ENCODE results near the gene METTL26. TPM values are rescaled to one million over a fixed set of nuclear protein-coding genes. Genes with fewer than 3 reads are reported as not detected.

METTL26 gene
- total and polyA plus RNA-seq, 2 of the 8 experiments (the other 6 are each of a cell fraction or from before 2014, with no cell fraction given), result 100 to 186 TPM

DNA sequence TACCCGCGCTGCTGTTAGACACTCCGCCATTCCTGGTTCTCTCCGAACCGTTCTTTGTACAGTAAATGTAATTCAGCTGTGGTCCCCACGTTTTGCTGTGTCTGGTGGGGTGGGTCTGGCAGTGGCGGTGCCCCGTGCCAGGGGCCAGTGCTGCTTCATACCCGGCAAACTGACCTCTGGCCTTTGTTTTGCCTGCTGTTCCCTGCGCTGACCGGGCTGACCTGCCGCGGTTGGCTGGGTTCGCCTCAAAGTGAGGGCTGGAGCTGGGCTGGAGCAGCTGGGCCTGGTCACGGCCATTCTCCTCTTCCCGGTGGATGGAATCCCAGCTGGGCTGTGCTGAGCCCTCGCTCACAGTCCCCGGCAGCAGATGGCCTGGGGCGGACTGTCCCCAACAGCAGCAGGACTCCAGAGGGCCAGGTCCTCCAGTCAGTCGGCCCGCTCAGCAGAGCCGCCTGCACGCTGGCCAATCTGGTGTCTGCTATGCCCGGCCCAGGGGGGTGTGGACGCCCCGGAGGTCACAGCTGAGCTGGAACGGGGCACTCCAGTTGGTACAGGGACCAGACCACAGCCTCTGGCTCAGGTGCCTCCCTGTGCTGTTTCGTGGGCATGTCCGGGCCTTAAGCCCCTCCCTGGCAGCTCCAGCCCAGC, 6.8 kb downstream of the METTL26 start:
- peak overlapping the region; percentile 64; the same call in 1 of the 2 replicates for H3K27ac ChIP-seq (ENCODE audit: low read depth, low read length)
- DNase-seq (ENCODE audit: low read depth in 1 of 2, low spot score in 2 of 2), result no peak
- no peak for FAIRE-seq

More for the DNA sequence above, 6.8 kb downstream of the METTL26 start:
- Histone ChIP-seq H2BK15ac (ENCODE audit: low read length) (no peak overlapping the region), H3K36me3 (ENCODE audit: control insufficient read depth in 2 of 4, insufficient read depth in 4 of 4, low read length in 3 of 4) (peaks cover 0 to 24% (median 3%) of the 10 kb centered on the region in 4 experiments; a peak in 4 of 8 replicates), H2AFZ (ENCODE audit: low read length) (no peak overlapping the region), H3K9me3 (ENCODE audit: insufficient read depth in 2 of 2, low read depth in 1 of 2, low read length in 1 of 2) (no peaks in the 10 kb centered on the region), H3K23me2 (ENCODE audit: low read depth, low read length) (peaks cover 2% of the 10 kb centered on the region; the same call in 1 of the 2 replicates), H2AK5ac (ENCODE audit: low read depth, low read length) (peak overlapping the region; percentile 83; the same call in 1 of the 2 replicates), H3K18ac (ENCODE audit: extremely low read depth, low read length) (peak overlapping the region; percentile 32), H2BK12ac (ENCODE audit: low read depth, low read length) (peak overlapping the region; percentile 39; the same call in 1 of the 2 replicates), H3K79me1 (ENCODE audit: low read depth, low read length) (no peaks in the 10 kb centered on the region), H4K5ac (ENCODE audit: insufficient read length, low read depth, low read length) (peak overlapping the region; percentile 1), H3K4me2 (ENCODE audit: insufficient read depth in 1 of 2, low read depth in 2 of 2, low read length in 2 of 2) (peak overlapping the region in 1 of 2 experiments; percentile 2; a peak in 1 of 4 replicates), H2BK5ac (ENCODE audit: low read depth, low read length) (peak overlapping the region; percentile 94; the same call in 1 of the 2 replicates), H3K79me2 (ENCODE audit: control insufficient read depth in 1 of 2, insufficient read depth in 2 of 2, low read length in 2 of 2) (no peaks in the 10 kb centered on the region), H4K91ac (replicated peaks; ENCODE audit: insufficient read length, low read length) (peak overlapping the region; percentile 49), H4K20me1 (replicated peaks in 1 of 2; ENCODE audit: control insufficient read depth in 1 of 2, insufficient read depth in 2 of 2, low read length in 2 of 2) (peaks cover 0 to 9% of the 10 kb centered on the region in 2 experiments), H2BK120ac (replicated peaks; ENCODE audit: low read depth, low read length) (no peak overlapping the region), H4K8ac (ENCODE audit: extremely low read depth, insufficient read depth, low read length) (peak overlapping the region; percentile 73; the same call in 1 of the 2 replicates), H3K14ac (ENCODE audit: insufficient read length) (no peak overlapping the region), H2BK20ac (ENCODE audit: low read length) (peak overlapping the region; percentile 72; the same call in 1 of the 2 replicates), H3K23ac (ENCODE audit: insufficient read length) (no peak overlapping the region), H3K4me1 (replicated peaks in 1 of 4; ENCODE audit: control insufficient read depth in 3 of 4, insufficient read depth in 4 of 4, low read length in 3 of 4) (peaks cover 0 to 24% (median 19%) of the 10 kb centered on the region in 4 experiments; a peak in 6 of 7 replicates), H3K4me3 (ENCODE audit: extremely low read depth in 1 of 4, insufficient read depth in 2 of 4, low read depth in 3 of 4, low read length in 4 of 4) (no peak overlapping the region), H3K4ac (replicated peaks; ENCODE audit: insufficient read length, low read depth, low read length) (peak overlapping the region; percentile 57), H3K9ac (replicated peaks in 1 of 4; ENCODE audit: extremely low read depth in 1 of 4, low read depth in 3 of 4, low read length in 3 of 4) (no peak overlapping the region), H3K56ac (replicated peaks; ENCODE audit: insufficient read length, low read depth, low read length) (no peak overlapping the region), H3K27me3 (replicated peaks in 1 of 4; ENCODE audit: control insufficient read depth in 3 of 4, extremely low read depth in 1 of 4, insufficient read depth in 3 of 4, low read length in 3 of 4) (no peaks in the 10 kb centered on the region)
- ChIA-PET CTCF (ENCODE audit: partially characterized antibody) (interaction anchor here (0.8 to 2.1 kb wide), 6 partner anchors 9 to 52 kb away, joined by 3 to 7 read pairs (median 4); no protein-coding TSS in a partner anchor), POLR2A (ENCODE audit: partially characterized antibody) (interaction anchor here (0.6 to 1.6 kb wide), 3 partner anchors 31 to 159 kb away, joined by 3 read pairs; partner anchors contain the start of gene RAB40C)
- TF ChIP-seq, protein P1, sequence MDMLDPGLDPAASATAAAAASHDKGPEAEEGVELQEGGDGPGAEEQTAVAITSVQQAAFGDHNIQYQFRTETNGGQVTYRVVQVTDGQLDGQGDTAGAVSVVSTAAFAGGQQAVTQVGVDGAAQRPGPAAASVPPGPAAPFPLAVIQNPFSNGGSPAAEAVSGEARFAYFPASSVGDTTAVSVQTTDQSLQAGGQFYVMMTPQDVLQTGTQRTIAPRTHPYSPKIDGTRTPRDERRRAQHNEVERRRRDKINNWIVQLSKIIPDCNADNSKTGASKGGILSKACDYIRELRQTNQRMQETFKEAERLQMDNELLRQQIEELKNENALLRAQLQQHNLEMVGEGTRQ (IDR thresholded peaks at IDR 0.05; ENCODE audit: low read length), result no peak
- TF ChIP-seq RBBP5 (IDR thresholded peaks at IDR 0.05; ENCODE audit: borderline replicate concordance, low read depth, low read length), result 0 out of 2 replicates have a peak, but pooled peaks have one; percentile 18
- TF ChIP-seq GABPA (IDR thresholded peaks at IDR 0.05; ENCODE audit: borderline replicate concordance, insufficient read depth, low read length), result peak; percentile 39; the same call in 1 of the 2 replicates
- TF ChIP-seq EGR1 (IDR thresholded peaks at IDR 0.05; ENCODE audit: borderline replicate concordance, low read depth, low read length), result no peak
- 83% methylated on average over 27 of the region's 29 CpGs; no CpG with 5 or more reads in 1 of the 2 experiments for WGBS, 2 experiments (ENCODE audit: extremely low coverage in 1 of 2, insufficient coverage in 1 of 2, insufficient read length in 1 of 2, insufficient replicate concordance in 2 of 2, low coverage in 1 of 2, low lambda C conversion rate in 2 of 2, missing lambda C conversion rate in 1 of 2)

Data from H1 (cell line).